Measurements from ENCODE around the gene GPX3. TPM values are rescaled to one million over a fixed set of nuclear protein-coding genes. Genes with fewer than 3 reads are reported as not detected.
A peak's percentile ranks its signal among the peaks of the same experiment; 100 is the strongest.

The GPX3 gene
- total and polyA plus RNA-seq, 2 experiments from 2014 or later, result 28.0 to 48.9 TPM

DNA sequence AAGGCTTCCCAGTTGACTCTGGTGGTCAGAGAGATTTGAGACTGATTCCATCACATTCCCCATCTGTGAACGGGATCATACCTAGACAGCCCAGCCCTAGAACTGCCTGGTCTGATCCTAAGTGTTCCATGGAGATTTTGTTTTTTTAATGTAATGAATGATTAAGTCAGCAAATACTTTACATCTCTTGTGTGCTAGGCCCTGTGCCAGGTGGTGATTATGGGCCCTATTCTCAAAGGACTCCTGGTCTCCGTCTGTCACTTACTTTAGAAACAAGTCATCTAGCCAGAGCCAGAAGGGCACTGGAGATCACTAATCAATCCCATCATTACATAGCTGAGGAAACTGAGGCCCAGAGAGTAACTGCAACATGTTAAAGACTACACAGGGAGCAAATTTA is 1.1 kb upstream of the GPX3 start:
- Histone ChIP-seq H2AFZ (peak overlapping the region; percentile 100; the same call in 1 of the 2 replicates), H3K27ac (ENCODE audit: low read depth) (no peak overlapping the region), H3K4me1 (ENCODE audit: insufficient read depth) (peaks cover 4% of the 10 kb centered on the region; the same call in 1 of the 2 replicates), H3K27me3 (ENCODE audit: insufficient read depth) (peaks cover 15% of the 10 kb centered on the region; the same call in 1 of the 2 replicates), H3K4me3 (no peak overlapping the region; the same call in 1 of the 2 replicates), H3K79me2 (replicated peaks; ENCODE audit: insufficient read depth) (no peaks in the 10 kb centered on the region), H3K9me2 (ENCODE audit: insufficient read depth) (no peaks in the 10 kb centered on the region), H3K4me2 (no peak overlapping the region), H3F3A (replicated peaks; ENCODE audit: low read depth) (no peaks in the 10 kb centered on the region), H4K20me1 (replicated peaks; ENCODE audit: insufficient read depth) (peaks cover 3% of the 10 kb centered on the region; the same call in 1 of the 2 replicates), H3K36me3 (ENCODE audit: insufficient read depth) (no peaks in the 10 kb centered on the region)
- Mint-ChIP-seq H3K4me1 (no peaks in the 10 kb centered on the region; the same call in 1 of the 3 replicates), H3K27me3 (ENCODE audit: insufficient read depth, low read depth, poor library complexity) (peaks cover 14% of the 10 kb centered on the region), H3K36me3 (ENCODE audit: low read depth) (no peaks in the 10 kb centered on the region), H3K27ac (no peak overlapping the region), H3K9me3 (no peaks in the 10 kb centered on the region), H3K4me3 (no peak overlapping the region)
- DNase-seq (ENCODE audit: low spot score), result no peak
- TF ChIP-seq, protein P1, sequence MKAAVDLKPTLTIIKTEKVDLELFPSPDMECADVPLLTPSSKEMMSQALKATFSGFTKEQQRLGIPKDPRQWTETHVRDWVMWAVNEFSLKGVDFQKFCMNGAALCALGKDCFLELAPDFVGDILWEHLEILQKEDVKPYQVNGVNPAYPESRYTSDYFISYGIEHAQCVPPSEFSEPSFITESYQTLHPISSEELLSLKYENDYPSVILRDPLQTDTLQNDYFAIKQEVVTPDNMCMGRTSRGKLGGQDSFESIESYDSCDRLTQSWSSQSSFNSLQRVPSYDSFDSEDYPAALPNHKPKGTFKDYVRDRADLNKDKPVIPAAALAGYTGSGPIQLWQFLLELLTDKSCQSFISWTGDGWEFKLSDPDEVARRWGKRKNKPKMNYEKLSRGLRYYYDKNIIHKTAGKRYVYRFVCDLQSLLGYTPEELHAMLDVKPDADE (IDR thresholded peaks at IDR 0.05), result no peak
- TF ChIP-seq NANOG (IDR thresholded peaks at IDR 0.05; ENCODE audit: borderline replicate concordance) (no peak), EZH2phosphoT487 (IDR thresholded peaks at IDR 0.05; ENCODE audit: unreplicated experiment) (no peak), CREB1 (CRISPR knock-in tag; IDR thresholded peaks at IDR 0.05; ENCODE audit: low read depth) (no peak), ZNF114 (CRISPR knock-in tag; IDR thresholded peaks at IDR 0.05) (no peak), STAT1 (IDR thresholded peaks at IDR 0.05; ENCODE audit: unreplicated experiment) (no peak), POLR2AphosphoS5 (IDR thresholded peaks at IDR 0.05; ENCODE audit: low read depth) (no peak), JUNB (IDR thresholded peaks at IDR 0.05; ENCODE audit: unreplicated experiment) (no peak), ZNF331 (CRISPR knock-in tag; IDR thresholded peaks at IDR 0.05; ENCODE audit: low read depth) (no peak), EZH2 (IDR thresholded peaks at IDR 0.05; ENCODE audit: low read depth, unreplicated experiment) (no peak)
- TF ChIP-seq, protein P2, sequence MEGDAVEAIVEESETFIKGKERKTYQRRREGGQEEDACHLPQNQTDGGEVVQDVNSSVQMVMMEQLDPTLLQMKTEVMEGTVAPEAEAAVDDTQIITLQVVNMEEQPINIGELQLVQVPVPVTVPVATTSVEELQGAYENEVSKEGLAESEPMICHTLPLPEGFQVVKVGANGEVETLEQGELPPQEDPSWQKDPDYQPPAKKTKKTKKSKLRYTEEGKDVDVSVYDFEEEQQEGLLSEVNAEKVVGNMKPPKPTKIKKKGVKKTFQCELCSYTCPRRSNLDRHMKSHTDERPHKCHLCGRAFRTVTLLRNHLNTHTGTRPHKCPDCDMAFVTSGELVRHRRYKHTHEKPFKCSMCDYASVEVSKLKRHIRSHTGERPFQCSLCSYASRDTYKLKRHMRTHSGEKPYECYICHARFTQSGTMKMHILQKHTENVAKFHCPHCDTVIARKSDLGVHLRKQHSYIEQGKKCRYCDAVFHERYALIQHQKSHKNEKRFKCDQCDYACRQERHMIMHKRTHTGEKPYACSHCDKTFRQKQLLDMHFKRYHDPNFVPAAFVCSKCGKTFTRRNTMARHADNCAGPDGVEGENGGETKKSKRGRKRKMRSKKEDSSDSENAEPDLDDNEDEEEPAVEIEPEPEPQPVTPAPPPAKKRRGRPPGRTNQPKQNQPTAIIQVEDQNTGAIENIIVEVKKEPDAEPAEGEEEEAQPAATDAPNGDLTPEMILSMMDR (conservative IDR thresholded peaks at IDR 0.05; ENCODE audit: low read depth in 2 of 2), result no peak
- TF ChIP-seq, protein P3, sequence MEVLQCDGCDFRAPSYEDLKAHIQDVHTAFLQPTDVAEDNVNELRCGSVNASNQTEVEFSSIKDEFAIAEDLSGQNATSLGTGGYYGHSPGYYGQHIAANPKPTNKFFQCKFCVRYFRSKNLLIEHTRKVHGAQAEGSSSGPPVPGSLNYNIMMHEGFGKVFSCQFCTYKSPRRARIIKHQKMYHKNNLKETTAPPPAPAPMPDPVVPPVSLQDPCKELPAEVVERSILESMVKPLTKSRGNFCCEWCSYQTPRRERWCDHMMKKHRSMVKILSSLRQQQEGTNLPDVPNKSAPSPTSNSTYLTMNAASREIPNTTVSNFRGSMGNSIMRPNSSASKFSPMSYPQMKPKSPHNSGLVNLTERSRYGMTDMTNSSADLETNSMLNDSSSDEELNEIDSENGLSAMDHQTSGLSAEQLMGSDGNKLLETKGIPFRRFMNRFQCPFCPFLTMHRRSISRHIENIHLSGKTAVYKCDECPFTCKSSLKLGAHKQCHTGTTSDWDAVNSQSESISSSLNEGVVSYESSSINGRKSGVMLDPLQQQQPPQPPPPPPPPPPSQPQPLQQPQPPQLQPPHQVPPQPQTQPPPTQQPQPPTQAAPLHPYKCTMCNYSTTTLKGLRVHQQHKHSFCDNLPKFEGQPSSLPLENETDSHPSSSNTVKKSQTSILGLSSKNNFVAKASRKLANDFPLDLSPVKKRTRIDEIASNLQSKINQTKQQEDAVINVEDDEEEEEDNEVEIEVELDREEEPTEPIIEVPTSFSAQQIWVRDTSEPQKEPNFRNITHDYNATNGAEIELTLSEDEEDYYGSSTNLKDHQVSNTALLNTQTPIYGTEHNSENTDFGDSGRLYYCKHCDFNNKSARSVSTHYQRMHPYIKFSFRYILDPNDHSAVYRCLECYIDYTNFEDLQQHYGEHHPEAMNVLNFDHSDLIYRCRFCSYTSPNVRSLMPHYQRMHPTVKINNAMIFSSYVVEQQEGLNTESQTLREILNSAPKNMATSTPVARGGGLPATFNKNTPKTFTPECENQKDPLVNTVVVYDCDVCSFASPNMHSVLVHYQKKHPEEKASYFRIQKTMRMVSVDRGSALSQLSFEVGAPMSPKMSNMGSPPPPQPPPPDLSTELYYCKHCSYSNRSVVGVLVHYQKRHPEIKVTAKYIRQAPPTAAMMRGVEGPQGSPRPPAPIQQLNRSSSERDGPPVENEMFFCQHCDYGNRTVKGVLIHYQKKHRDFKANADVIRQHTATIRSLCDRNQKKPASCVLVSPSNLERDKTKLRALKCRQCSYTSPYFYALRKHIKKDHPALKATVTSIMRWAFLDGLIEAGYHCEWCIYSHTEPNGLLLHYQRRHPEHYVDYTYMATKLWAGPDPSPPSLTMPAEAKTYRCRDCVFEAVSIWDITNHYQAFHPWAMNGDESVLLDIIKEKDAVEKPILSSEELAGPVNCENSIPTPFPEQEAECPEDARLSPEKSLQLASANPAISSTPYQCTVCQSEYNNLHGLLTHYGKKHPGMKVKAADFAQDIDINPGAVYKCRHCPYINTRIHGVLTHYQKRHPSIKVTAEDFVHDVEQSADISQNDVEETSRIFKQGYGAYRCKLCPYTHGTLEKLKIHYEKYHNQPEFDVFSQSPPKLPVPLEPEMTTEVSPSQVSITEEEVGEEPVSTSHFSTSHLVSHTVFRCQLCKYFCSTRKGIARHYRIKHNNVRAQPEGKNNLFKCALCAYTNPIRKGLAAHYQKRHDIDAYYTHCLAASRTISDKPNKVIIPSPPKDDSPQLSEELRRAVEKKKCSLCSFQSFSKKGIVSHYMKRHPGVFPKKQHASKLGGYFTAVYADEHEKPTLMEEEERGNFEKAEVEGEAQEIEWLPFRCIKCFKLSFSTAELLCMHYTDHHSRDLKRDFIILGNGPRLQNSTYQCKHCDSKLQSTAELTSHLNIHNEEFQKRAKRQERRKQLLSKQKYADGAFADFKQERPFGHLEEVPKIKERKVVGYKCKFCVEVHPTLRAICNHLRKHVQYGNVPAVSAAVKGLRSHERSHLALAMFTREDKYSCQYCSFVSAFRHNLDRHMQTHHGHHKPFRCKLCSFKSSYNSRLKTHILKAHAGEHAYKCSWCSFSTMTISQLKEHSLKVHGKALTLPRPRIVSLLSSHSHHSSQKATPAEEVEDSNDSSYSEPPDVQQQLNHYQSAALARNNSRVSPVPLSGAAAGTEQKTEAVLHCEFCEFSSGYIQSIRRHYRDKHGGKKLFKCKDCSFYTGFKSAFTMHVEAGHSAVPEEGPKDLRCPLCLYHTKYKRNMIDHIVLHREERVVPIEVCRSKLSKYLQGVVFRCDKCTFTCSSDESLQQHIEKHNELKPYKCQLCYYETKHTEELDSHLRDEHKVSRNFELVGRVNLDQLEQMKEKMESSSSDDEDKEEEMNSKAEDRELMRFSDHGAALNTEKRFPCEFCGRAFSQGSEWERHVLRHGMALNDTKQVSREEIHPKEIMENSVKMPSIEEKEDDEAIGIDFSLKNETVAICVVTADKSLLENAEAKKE (CRISPR knock-in tag; IDR thresholded peaks at IDR 0.05), result no peak
- TF ChIP-seq, protein P4, sequence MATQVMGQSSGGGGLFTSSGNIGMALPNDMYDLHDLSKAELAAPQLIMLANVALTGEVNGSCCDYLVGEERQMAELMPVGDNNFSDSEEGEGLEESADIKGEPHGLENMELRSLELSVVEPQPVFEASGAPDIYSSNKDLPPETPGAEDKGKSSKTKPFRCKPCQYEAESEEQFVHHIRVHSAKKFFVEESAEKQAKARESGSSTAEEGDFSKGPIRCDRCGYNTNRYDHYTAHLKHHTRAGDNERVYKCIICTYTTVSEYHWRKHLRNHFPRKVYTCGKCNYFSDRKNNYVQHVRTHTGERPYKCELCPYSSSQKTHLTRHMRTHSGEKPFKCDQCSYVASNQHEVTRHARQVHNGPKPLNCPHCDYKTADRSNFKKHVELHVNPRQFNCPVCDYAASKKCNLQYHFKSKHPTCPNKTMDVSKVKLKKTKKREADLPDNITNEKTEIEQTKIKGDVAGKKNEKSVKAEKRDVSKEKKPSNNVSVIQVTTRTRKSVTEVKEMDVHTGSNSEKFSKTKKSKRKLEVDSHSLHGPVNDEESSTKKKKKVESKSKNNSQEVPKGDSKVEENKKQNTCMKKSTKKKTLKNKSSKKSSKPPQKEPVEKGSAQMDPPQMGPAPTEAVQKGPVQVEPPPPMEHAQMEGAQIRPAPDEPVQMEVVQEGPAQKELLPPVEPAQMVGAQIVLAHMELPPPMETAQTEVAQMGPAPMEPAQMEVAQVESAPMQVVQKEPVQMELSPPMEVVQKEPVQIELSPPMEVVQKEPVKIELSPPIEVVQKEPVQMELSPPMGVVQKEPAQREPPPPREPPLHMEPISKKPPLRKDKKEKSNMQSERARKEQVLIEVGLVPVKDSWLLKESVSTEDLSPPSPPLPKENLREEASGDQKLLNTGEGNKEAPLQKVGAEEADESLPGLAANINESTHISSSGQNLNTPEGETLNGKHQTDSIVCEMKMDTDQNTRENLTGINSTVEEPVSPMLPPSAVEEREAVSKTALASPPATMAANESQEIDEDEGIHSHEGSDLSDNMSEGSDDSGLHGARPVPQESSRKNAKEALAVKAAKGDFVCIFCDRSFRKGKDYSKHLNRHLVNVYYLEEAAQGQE (IDR thresholded peaks at IDR 0.05; ENCODE audit: unreplicated experiment), result no peak
- ATAC-seq, result no peak
